Ramos (cell line): ENCODE measurements around the gene C19orf25.

ENCODE experiments used
- in situ Hi-C: fragments of 300-500 bp; cut with MboI; formaldehyde crosslinking; loops from one replicate; pipeline ENCODE4 v1.14.3; 2022; ENCODE audit warnings: low sequenced_read_pairs; ENCODE audit not compliant: unreplicated experiment

The C19orf25 gene

DNA sequence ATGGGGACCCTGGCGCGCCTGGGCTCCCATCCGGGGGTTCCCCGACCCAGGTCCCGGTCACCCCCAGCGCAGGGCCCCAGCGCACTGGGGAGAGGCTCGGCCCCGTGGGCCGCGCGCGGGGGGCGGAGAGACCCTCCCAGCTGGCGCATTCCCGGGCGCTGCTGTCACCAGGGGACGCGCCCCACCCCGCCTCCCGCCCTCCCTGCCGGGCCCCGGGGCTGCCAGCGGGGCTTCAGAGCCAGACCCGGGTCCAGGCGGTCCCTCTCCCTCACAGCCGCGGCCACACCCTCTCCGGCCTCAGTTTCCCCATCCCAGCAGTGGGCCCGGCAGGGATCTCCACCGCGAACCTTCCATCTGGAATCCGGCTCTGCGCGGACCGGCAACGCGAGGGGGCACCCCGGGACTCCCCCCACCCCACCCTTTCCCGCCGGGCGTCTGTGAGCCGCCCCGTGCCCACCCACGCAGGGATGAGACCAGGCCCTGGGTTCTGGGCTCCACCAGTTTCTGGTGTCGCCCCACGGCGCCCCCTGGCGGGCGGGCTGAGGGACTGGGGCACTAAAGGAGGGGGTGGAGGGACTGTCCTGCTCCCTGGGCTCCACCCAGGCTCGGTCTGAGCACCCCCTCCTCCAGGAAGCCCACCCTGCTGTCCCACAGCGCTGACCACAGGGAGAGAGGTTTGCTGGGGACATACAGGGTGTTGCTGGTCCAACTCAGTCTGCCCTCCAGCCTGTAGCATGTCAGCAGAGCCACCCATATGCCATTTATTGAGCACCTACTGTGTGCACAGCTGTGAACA lies 34.7 kb upstream of the C19orf25 start:
- in situ Hi-C loops, result no loop called here

- in situ Hi-C loops, result no loop called here
Observed at GRCh38 chr19:1512671-1513498, 33.9 kb upstream of the C19orf25 start, which contains the start of gene ADAMTSL5. Gene ADAMTSL5, minus strand, starts transcription at chr19:1513019. Its CDS starts 2,076 bp downstream, at chr19:1510943.

GRCh38 chr19:1511318-1512317 lies 32.6 kb upstream of the C19orf25 start:
- in situ Hi-C loops, result no loop called here

GRCh38 chr19:1510807-1511206 lies 31.8 kb upstream of the C19orf25 start:
- in situ Hi-C loops, result no loop called here

GRCh38 chr19:1510442-1510806 lies 31.4 kb upstream of the C19orf25 start:
- in situ Hi-C loops, result no loop called here

DNA sequence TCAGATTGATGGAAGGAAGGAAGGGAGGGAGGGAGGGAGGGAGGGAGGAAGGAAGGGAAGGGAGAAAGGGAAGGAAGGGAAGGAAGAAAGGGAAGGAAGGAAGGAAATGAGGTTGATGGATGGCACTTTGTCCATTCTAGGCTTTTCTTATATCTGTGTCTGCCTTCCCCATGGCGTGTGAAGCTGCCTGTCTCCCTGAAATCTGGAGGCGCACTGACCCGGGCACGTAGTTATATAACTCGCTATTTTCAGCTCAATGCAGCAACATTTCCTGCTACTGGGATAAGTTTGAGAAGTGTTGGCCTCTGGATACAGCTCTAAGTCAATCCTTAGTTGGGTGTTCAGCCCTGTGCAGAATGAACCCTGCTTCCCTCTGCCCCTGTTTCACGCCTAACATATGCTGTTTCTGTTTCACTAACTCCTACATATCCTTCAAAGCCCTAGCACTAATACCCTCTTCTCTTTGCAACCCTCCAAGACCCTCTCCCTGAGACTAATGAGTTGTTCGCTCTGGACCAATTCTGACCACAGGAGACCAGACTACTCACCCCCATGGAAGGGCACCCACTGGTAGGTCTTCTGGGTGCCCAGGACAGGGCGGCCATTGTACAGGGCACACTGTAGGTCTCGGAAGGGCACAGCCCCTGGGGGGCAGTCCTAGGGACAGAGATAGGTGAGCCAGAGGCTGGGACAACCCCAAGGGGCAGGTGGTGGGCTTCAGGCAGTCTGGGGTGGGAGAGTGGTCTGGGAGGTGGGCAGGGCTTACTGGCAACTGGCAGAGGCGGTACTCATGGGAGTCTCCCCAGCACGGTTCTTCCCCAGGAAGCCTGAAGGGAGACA lies 30.8 kb upstream of the C19orf25 start:
- in situ Hi-C loops, result no loop called here

GRCh38 chr19:1508507-1508856 lies 29.5 kb upstream of the C19orf25 start:
- in situ Hi-C loops, result no loop called here

- in situ Hi-C loops, result no loop called here
Observed at GRCh38 chr19:1507763-1508506, 28.9 kb upstream of the C19orf25 start.

DNA sequence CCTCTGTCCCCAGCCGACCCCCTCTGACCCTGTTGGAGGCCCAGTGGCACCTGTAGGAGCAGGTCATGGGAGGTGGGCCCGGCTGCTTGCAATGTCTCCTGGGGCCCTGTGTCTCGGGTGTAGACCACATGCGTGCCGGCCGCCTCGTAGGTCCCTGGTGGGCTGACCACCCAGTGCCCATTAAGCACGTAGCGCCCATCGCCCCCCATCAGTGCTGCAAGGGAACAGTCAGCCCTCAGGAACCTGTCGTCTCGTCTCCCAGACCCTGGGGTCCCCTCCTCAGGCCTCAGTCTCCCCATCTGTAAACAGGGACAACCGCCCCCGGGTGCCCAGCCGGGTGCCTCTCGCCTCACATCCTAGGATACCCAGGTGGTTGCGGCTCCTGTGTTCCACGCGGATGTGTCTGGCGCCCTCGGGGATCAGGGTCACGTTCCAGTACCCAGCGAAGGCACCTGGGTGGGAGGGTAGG lies 28.2 kb upstream of the C19orf25 start:
- in situ Hi-C loops, result no loop called here

DNA sequence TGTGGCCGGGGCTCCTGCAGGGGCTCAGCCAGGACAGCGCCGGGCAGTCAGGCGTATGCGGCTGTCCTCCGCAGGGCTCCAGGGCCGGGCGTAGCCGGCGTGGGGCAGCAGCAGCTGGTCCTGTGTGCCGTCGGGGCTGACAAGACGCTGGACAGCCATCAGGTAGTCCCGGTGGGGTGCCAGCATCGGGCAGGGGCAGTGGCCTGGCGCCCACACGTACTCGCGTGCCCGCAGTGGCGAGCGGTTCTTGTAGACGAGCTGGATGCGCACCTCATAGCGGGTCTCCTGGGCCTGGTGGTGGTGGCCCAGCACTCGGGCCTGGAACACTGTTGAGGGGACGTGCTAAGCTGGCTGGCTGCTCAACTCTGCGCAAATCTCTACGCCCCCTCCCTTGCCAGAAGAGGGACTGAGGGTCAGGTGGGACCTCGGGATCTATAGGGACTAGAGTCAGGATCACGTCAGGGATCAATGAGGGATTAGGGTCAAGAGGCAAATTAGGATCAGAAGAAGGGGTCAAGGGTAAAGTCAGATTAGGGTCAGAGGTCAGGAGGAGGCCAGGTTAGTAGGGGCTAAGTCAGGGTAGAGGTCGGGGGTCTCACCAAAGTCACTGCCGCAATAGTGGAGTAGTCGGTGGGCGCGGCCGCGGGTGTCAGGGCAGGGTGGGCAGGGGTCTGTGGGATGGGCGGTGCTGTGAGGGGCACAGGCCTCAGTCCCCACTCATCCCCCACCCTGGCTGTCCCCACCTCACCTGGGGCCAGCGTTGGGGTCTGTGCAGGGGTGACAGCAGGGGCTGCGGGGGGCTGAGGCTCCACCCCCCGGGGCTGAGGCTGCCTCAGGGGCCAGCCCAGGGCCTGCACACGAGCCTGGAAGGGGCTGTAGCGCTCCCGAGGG lies 27.2 kb upstream of the C19orf25 start:
- in situ Hi-C loops, result no loop called here

DNA sequence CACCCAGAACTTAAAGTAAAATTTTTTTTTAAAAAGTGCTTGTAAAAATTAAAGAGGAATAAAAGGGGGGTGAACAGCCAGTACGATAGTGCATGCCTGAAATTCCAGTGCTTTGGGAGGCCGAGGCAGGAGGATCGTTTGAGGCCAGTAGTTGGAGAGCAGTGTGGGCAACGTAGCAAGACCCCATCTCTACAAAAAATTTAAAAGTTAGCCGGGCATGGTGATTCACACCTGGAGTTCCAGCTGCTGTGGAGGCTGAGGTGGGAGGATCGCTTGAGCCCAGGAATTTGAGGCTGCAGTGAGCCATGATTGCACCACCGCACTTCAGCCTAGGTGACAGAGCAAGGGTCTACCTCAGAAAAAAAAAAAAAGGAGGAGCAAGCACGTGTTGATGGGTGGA lies 26.0 kb upstream of the C19orf25 start:
- in situ Hi-C loops, result no loop called here

DNA sequence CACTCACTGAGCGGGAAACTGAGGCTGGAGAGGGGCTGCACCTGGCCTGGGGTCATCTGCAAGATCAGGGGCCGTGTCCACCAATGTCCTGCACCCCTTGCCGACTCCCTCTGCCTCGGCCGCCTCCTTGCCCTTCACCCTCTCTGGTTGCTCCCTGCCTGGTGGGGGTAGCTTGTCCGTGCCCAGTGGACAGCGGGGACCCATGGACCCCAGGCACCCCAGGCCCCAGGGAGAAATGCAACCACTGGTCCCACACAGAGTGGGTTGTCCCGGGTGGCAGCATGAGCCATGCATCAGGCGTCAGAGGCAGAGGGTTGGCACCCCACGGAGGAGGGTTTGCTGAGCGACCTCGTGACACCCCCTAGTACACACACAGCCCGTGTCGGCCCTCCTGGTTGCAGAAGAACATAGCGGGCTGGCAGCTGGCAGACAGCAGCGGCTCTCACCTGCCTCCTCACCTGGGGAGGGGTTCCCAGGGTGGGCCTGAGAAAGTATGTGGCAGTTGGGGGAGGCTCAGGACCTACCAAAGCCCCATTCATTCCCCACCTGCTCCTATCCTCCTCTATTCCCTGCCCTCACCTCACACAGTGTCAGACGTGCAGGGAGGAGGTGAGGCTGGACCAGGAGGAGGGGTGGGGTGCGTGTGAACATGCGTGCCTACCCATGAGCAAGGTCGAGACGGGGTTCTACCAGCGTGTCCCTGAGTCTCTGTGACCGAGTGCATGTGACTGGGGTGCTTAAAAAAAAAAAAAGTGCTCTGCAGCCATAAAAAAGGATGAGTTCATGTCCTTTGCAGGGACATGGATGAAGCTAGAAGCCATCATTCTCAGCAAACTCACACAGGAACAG lies 25.1 kb upstream of the C19orf25 start:
- in situ Hi-C loops, result no loop called here

DNA sequence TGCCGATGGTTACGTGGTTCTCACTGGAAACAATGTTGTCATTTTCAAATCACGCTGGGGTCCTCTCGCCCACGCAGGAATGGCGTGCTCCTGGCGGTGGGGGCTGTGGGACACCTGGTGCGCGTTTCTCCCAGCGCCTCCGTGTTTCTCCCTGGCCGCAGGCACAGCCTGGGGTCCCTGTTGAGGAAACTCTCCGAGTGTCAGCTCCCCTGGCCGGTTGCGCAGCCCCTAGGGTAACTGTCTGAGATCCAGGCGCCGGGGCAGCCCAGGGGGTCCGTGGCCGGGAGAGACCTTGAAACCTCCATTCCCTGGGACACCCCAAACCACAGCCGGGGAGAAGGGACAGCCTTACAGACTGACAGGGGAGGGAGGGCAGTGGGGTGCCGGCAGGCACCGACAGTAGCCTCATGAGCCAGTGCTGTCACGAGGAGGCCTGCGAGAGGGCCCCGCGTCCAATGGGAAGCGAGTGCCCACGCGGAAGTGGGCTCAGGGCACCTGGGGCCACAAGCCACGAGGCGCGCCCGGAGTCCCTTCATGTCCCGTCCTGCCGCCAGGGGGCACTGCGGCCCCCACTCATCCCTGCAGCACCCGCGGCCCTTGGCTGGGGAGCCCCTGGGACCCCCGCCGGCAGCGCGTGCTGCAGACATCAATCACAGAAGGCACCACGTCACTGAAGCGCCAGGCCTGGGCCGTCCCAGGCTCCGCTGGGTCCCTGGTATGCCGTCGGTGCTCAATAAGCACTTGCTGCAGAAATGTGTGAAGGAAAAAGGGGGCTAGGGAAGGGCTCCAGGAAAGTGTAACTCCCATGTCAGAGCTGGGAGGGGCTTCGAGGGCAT lies 24.3 kb upstream of the C19orf25 start:
- in situ Hi-C loops, result no loop called here

DNA sequence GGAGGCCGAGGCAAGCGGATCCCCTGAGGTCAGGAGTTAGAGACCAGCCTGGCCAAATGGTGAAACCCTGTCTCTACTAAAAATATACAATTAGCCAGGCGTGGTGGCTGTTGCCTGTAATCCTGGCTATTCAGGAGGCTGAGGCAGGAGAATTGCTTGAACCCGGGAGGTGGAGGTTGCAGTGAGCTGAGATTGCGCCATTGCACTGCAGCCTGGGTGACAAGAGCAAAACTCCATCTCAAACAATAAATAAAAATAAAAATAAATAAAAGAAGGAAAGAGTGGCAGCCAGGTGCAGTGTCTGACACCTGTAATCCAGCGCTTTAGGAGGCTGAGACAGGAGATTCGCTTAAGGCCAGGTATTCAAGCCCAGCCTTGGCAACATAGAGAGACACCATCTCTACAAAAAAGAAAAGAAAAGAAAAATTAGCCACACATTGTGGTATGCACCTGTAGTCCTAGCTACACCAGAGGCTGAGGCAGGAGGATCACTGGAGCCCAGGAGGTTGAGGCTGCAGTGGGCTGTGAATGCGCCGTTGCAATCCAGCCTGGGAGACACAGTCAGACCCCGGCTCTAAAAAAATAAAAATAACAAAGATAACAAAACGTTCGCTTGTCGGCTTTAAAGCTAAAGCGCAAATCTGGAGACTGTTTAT lies 23.5 kb upstream of the C19orf25 start:
- in situ Hi-C loops, result no loop called here

GRCh38 chr19:1501200-1501595 lies 22.2 kb upstream of the C19orf25 start:
- in situ Hi-C loops, result no loop called here
